SU-DHL-6 (cell line): ENCODE measurements around the gene GBX2.

ENCODE experiments used
- CTCF ChIP-seq: fragments of 200-600 bp; sonication (generic); IDR thresholded peaks from one replicate; pipeline ENCODE4 v1.5.1; 2017; ENCODE audit warnings: antibody characterized with exemption, mild to moderate bottlenecking, low read length, moderate library complexity; ENCODE audit not compliant: insufficient read depth, poor library complexity, severe bottlenecking
- EZH2phosphoT487 ChIP-seq: fragments of 200-600 bp; sonication (generic), shearing (Covaris generic); conservative IDR thresholded peaks from 2 replicates; pipeline ENCODE4 v1.6.1; 2018; ENCODE audit warnings: mild to moderate bottlenecking, antibody characterized with exemption, low read length, moderate library complexity, mixed read lengths

- no peak for TF ChIP-seq CTCF
- TF ChIP-seq EZH2phosphoT487, result no peak
Observed at GRCh38 chr2:236162031-236162845, 5.9 kb downstream of the GBX2 start.
